SHP77 (cell line): ENCODE data around the gene SPTSSA.
"Not testable (repeated sequence)": the region's sequence is repeated elsewhere in the genome, so short reads cannot be mapped to it uniquely, and the experiment has no call there.

Source experiments
- DNase-seq, 2 experiments: peaks; one replicate each; lab custom pipeline; 2025; lab: John Stamatoyannopoulos, UW

The SPTSSA gene

GRCh38 chr14:34470319-34470718, 8.3 kb upstream of the SPTSSA start:
- DNase-seq = no peak

GRCh38 chr14:34466691-34467090, 4.7 kb upstream of the SPTSSA start:
- no peak for DNase-seq

- DNase-seq = peak in 1 of 2 experiments; percentile 16
Measured at GRCh38 chr14:34465069-34465859, 3.2 kb upstream of the SPTSSA start.

GRCh38 chr14:34463598-34463961, 1.5 kb upstream of the SPTSSA start:
- no peak for DNase-seq

- peak; percentile 70 to 74 for DNase-seq
Measured at GRCh38 chr14:34461334-34462131, 507 bp downstream of the SPTSSA start.

- no peak for DNase-seq
Measured at GRCh38 chr14:34460841-34461240, 1.2 kb downstream of the SPTSSA start.

- no peak for DNase-seq
Measured at GRCh38 chr14:34460295-34460694, 1.7 kb downstream of the SPTSSA start.

- no peak for DNase-seq
Measured at GRCh38 chr14:34457186-34457585, 4.9 kb downstream of the SPTSSA start.

- peak; percentile 50 to 70 for DNase-seq
Measured at GRCh38 chr14:34453226-34453625, 8.8 kb downstream of the SPTSSA start.

- no peak for DNase-seq
Measured at GRCh38 chr14:34452258-34452822, 9.7 kb downstream of the SPTSSA start.

GRCh38 chr14:34450958-34451357, 11.1 kb downstream of the SPTSSA start:
- no peak for DNase-seq

- peak; percentile 93 to 96 for DNase-seq
Measured at GRCh38 chr14:34450542-34450915, 11.5 kb downstream of the SPTSSA start.

- DNase-seq = no peak
Measured at GRCh38 chr14:34449819-34450541, 12.1 kb downstream of the SPTSSA start.

- DNase-seq = no peak
Measured at GRCh38 chr14:34439090-34439489, 22.9 kb downstream of the SPTSSA start.

GRCh38 chr14:34438438-34438837, 23.6 kb downstream of the SPTSSA start:
- no peak for DNase-seq

GRCh38 chr14:34437729-34438080, 24.3 kb downstream of the SPTSSA start:
- no peak for DNase-seq

GRCh38 chr14:34436960-34437728, 24.9 kb downstream of the SPTSSA start:
- DNase-seq = no peak

GRCh38 chr14:34436118-34436905, 25.7 kb downstream of the SPTSSA start:
- no peak for DNase-seq

- no peak for DNase-seq
Measured at GRCh38 chr14:34433957-34434356, 28.1 kb downstream of the SPTSSA start.

- DNase-seq = not testable (repeated sequence)
Measured at GRCh38 chr14:34428102-34428466, 34.0 kb downstream of the SPTSSA start.
